A549 treated with CORT108297 at 1 μM for 4 hours (cell line): ENCODE measurements around the gene ITGB7. TPM values are rescaled to one million over a fixed set of nuclear protein-coding genes. Genes with fewer than 3 reads are reported as not detected.

Experiments
- total RNA-seq: library from RNA; stranded (reverse); fragments of 200-300 nt; extraction: Qiagen RNA extraction; gene quantifications from 5 replicates; pipeline ENCODE4 v1.2.3, GENCODE V29; 2022

The ITGB7 gene
- total RNA-seq: 0.13 to 0.59 TPM (median 0.33 TPM) in 5 replicates

GRCh38 chr12:53207042-53207441 lies at the start of gene ITGB7:
Gene ITGB7, minus strand, starts transcription at chr12:53207251. Its CDS starts 6,808 bp downstream, at chr12:53200443.

GRCh38 chr12:53231921-53232645 lies 25.0 kb upstream of the ITGB7 start, which contains the start of gene RARG:
Gene RARG, minus strand, starts transcription at chr12:53232209. Its CDS starts 4,664 bp downstream, at chr12:53227545.

GRCh38 chr12:53180220-53180930 lies 26.7 kb downstream of the ITGB7 start, which contains the start of the genes CSAD and ZNF740:
Gene CSAD, minus strand, starts transcription at chr12:53180925. Its CDS starts 7,455 bp downstream, at chr12:53173470.
Gene ZNF740, plus strand, starts transcription at chr12:53180722. Its CDS starts 1,262 bp downstream, at chr12:53181984.

Other genes with a start within 250 kb of the ITGB7 start
- 219 to 412 TPM (median 272 TPM) in 5 replicates for gene EIF4B, start 200.8 kb downstream of the ITGB7 start, total RNA-seq
- gene TNS2, start 157.2 kb downstream of the ITGB7 start, total RNA-seq: 20.4 to 34.4 TPM (median 32.3 TPM) in 5 replicates
- gene SPRYD3, start 127.9 kb downstream of the ITGB7 start, total RNA-seq: 35.0 to 41.4 TPM (median 38.4 TPM) in 5 replicates
- gene IGFBP6, start 109.6 kb downstream of the ITGB7 start, total RNA-seq: 154 to 257 TPM (median 250 TPM) in 5 replicates
- gene SOAT2, start 103.8 kb downstream of the ITGB7 start, total RNA-seq: 0.18 to 0.35 TPM (median 0.21 TPM) in 5 replicates
- gene ZNF740, start 26.5 kb downstream of the ITGB7 start, total RNA-seq: 12.2 to 17.3 TPM (median 15.5 TPM) in 5 replicates
- gene CSAD, start 26.3 kb downstream of the ITGB7 start, total RNA-seq: 4.0 to 6.4 TPM (median 6.1 TPM) in 5 replicates
- gene RARG, start 25.0 kb upstream of the ITGB7 start, total RNA-seq: 25.9 to 32.6 TPM (median 30.7 TPM) in 5 replicates
- gene ESPL1, start 61.0 kb upstream of the ITGB7 start, total RNA-seq: 15.3 to 23.5 TPM (median 19.9 TPM) in 5 replicates
- 472 to 519 TPM (median 490 TPM) in 5 replicates for gene PFDN5, start 88.3 kb upstream of the ITGB7 start, total RNA-seq
- gene MYG1, start 92.4 kb upstream of the ITGB7 start, total RNA-seq: 75.1 to 107 TPM (median 97.5 TPM) in 5 replicates
- gene AAAS, start 114.4 kb upstream of the ITGB7 start, total RNA-seq: 76.4 to 83.0 TPM (median 81.6 TPM) in 5 replicates
- gene SP7, start 129.1 kb upstream of the ITGB7 start, total RNA-seq: 0.08 TPM in 1 of 5 replicates, not detected in the others
- gene SP1, start 172.9 kb upstream of the ITGB7 start, total RNA-seq: 18.6 to 26.9 TPM (median 22.5 TPM) in 5 replicates
- gene AMHR2, start 216.6 kb upstream of the ITGB7 start, total RNA-seq: 1.0 to 2.1 TPM (median 1.4 TPM) in 5 replicates
- gene PRR13, start 234.5 kb upstream of the ITGB7 start, total RNA-seq: 307 to 394 TPM (median 366 TPM) in 5 replicates
- 625 to 659 TPM (median 634 TPM) in 5 replicates for gene PCBP2, start 244.9 kb upstream of the ITGB7 start, total RNA-seq